SH-SY5Y (cell line): ENCODE measurements around the gene CYP2E1.

Experiments used
- GATA2 ChIP-seq: IDR thresholded peaks from 2 replicates; pipeline ENCODE4 v1.6.1; 2011; ENCODE audit warnings: mild to moderate bottlenecking, low read depth, low read length
- GATA3 ChIP-seq: IDR thresholded peaks from 2 replicates; pipeline ENCODE4 v1.6.1; 2011; ENCODE audit warnings: low read depth, mild to moderate bottlenecking, low read length, moderate library complexity

GRCh38 chr10:133544506-133544905 is 17.3 kb downstream of the CYP2E1 start:
- TF ChIP-seq GATA2 (no peak), GATA3 (no peak)
